GM18511 (cell line): Measurements from ENCODE around the gene NDUFV2.
A peak's percentile ranks its signal among the peaks of the same experiment; 100 is the strongest.
"Not testable (repeated sequence)": the region's sequence is repeated elsewhere in the genome, so short reads cannot be mapped to it uniquely, and the experiment has no call there.

Experiments
- ATAC-seq: cut with Tn5 transposase; IDR thresholded peaks from one replicate; pipeline ENCODE4 v1.9.1; 2021; ENCODE audit warnings: mild to moderate bottlenecking, moderate library complexity; ENCODE audit not compliant: unreplicated experiment

The NDUFV2 gene

DNA sequence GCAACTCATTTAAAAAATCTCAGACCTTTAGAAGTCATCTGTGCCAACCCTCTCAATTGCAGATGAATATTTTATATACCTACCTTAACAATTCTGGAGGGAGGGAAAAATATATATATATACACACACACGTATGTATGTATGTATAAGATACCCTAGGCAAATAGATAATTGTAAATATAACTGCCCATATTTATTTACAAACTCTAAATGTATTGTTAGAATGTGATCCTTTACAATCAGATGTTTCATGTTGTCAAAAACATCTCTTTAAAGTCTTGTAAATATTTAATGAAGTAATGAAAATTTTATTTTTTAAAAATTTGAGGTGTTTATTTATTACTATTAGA, 45.7 kb downstream of the NDUFV2 start:
- no peak for ATAC-seq

- ATAC-seq = no peak
Measured at GRCh38 chr18:9150121-9150520, 47.6 kb downstream of the NDUFV2 start.

- ATAC-seq = no peak
Measured at GRCh38 chr18:9153256-9153655, 50.8 kb downstream of the NDUFV2 start.

- ATAC-seq = no peak
Measured at GRCh38 chr18:9156604-9157249, 54.2 kb downstream of the NDUFV2 start.

- ATAC-seq = no peak
Measured at GRCh38 chr18:9157806-9158205, 55.3 kb downstream of the NDUFV2 start.

GRCh38 chr18:9160014-9160413, 57.5 kb downstream of the NDUFV2 start:
- no peak for ATAC-seq

DNA sequence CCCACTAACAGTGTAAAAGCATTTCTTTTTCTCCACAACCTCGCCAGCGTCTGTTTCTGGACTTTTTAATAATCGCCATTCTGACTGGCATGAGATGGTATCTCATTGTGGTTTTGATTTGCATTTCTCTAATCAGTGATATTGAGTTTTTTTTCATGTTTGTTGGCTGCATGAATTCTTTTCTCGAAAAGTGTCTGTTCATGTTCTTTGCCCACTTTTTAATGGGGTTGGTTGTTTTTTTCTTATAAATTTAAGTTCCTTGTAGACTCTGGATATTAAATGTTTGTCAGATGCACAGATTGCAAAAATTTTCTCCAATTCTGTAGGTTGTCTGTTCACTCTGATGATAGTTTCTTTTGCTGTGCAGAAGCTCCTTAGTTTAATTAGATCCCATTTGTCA, 60.2 kb downstream of the NDUFV2 start:
- ATAC-seq = not testable (repeated sequence)

DNA sequence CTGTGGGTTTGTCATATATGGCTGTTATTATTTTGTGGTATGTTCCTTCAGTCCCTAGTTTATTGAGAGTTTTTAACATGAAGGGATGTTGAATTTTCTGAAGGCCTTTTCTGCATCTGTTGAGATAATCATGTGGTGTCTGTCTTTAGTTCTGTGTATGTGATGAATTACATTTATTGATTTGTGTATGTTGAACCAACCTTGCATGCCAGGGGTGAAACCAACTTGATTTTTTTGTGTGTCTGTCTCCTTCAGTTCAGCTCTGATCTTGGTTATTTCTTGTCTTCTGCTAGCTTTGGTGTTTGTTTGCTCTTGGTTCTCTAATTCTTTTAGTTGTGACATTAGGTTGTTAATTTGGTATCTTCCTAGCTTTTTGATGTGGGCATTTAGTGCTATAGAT, 61.6 kb downstream of the NDUFV2 start:
- ATAC-seq = not testable (repeated sequence)

DNA sequence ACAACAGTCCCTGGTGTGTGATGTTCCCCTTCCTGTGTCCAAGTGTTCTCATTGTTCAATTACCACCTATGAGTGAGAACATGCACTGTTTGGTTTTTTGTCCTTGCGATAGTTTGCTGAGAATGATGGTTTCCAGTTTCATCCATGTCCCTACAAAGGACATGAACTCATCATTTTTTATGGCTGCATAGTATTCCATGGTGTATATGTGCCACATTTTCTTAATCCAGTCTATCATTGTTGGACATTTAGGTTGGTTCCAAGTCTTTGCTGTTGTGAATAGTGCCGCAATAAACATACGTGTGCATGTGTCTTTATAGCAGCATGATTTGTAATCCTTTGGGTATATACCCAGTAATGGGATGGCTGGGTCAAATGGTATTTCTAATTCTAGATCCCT, 63.4 kb downstream of the NDUFV2 start:
- ATAC-seq = not testable (repeated sequence)

DNA sequence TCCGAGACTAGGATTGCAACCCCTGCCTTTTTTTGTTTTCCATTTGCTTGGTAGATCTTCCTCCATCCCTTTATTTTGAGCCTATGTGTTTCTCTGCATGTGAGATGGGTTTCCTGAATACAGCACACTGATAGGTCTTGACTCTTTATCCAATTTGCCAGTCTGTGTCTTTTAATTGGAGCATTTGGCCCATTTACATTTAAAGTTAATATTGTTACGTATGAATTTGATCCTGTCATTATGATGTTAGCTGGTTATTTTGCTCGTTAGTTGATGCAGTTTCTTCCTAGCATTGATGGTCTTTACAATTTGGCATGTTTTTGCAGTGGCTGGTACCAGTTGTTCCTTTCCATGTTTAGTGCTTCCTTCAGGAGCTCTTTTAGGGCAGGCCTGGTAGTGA, 67.0 kb downstream of the NDUFV2 start:
- ATAC-seq = not testable (repeated sequence)

DNA sequence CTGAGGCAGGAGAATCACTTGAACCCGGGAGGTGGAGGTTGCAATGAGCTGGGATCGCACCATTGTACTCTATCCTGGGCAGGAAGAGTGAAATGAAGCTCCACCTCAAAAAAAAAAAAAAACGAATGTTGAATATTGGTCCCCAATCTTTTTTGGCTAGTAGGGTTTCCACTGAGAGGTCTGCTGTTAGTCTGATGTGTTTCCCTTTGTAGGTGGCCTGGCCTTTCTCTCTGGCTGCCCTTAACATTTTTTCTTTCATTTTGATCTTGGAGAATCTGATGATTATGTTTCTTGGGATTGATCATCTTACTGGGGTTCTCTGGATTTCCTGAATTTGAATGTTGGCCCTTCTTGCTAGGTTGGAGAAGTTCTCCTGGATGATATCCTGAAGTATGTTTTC, 69.4 kb downstream of the NDUFV2 start:
- not testable (repeated sequence) for ATAC-seq

DNA sequence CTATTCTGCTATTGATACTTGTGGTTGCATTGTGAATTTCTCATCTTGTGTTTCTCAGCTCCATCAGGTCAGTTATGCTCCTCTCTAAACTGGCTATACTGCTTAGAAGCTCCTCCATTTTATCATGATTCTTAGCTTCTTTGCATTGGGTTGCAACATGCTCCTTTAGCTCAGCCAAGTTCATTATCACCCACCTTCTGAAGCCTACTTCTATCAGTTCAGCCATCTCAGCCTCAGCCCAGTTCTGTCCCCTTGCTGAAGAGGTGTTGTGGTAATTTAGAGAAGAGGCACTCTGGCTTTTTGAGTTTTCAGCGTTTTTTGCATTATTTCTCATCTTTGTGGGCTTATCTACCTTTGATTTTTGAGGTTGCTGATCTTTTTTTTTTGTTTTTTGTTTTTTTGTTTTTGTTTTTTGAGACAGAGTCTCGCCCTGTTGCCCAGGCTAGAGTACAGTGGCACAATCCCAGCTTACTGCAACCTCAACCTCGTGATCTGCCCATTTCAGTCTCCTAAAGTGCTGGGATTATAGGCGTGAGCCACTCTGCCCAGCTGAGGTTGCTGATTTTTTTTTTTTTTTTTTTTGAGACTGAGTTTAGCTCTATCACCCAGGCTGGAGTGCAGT, 70.1 kb downstream of the NDUFV2 start:
- no peak for ATAC-seq

GRCh38 chr18:9173770-9174233, 71.3 kb downstream of the NDUFV2 start:
- peak; percentile 67 for ATAC-seq

DNA sequence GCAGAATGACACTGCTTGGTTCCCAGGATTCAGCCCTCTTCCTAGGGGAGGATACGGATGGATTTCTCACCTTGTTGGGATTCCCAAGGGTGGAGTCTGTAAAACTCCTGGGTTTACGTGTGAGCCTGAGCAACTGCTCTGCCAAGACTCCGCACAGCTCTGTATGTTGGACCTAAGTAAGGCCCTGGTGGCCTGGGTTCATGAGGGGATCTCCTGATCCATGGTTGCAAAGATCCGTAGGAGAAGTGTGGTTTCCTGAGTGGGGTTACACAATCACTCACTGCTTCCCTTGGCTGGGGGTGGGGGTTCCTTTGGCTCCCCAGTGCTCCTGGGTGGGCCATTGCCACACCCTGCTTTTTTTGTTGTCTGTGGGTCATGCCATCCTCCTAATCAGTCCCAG, 71.8 kb downstream of the NDUFV2 start:
- ATAC-seq = no peak

DNA sequence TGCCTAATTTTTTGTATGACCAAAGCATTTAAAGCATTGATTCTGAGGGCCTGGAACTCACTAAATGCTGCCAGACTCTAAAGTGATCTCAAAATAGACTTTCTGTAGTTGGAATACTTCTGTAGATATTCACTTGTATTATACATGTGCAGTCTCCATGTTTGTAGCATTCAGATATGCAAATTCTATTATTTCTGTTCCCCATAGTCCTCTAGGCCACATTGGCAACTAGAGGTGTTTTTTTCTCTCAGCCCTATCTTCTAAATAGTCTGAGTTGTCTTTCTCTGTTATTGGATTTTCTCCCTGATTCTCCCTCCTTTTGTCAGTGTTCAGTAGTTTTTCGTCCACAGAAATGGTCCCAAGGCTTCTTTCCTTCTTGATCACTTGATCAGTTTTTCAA, 72.6 kb downstream of the NDUFV2 start:
- no peak for ATAC-seq

GRCh38 chr18:9177031-9177430, 74.5 kb downstream of the NDUFV2 start:
- ATAC-seq = no peak

- no peak for ATAC-seq
Measured at GRCh38 chr18:9177466-9177865, 75.0 kb downstream of the NDUFV2 start.

DNA sequence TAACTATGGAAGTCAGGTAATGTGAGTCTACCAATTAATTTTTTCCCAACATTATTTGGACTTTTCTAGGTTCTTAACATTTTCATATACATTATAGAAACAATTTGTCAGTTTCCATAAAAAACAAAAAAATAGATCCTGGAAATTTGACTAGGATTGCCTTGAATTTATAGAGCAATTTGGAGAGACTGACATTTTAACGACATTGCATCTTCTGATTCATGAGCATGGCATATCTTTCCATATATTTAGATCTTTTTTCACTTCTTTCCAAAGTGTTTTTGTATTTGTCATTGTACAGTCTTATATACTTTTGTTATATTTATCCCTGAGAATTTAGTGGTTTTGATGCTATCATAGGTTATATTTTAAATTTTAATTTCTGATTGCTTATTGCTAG, 76.1 kb downstream of the NDUFV2 start:
- no peak for ATAC-seq

DNA sequence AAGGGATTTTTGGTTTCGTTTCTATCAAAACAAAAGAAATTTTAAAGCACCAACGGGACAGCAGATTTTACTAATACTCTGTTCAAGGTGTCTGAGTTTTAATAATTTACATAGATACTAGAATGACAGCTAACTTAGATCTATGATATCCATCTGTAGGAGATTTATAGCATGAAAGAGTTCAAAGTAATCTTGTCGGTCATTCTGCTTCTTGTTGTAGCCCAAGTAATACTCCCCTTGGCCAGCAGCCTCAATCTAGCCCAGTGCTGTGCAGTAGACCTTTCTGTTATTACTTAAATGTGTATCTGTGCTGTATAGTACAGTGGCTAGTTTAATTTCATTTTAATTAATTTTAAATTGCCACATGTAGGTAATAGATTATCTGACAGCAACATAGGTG, 78.8 kb downstream of the NDUFV2 start:
- ATAC-seq = no peak

DNA sequence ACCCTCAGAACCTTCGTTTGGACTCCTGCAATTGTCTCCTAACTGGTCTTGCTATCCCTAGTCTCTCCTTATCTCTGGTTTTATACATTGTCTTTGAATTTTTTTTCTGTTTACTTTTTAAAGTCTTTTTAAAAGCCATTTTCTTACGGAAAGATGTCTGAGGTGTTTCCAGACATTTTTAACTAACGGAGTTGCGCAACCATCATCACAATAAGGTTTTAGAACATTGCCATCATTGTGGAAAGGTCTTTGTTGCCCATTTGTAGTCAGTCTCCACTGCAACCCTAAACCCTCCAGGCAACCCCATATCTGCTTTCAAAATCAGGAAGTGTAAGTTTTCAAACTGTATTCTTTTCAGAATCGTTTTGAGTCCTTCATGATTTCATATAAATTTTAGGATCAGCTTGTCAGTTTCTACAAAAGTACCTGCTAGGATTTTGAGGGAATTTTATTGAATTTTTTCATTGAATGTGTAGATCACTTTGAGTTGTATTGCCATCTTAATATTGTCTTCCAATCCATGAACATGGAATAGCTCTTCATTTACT, 80.4 kb downstream of the NDUFV2 start:
- no peak for ATAC-seq
